Nephron progenitor cell (in vitro differentiated cells): ENCODE data around the gene TPPP2.

Source experiments
- DNase-seq: peaks from one replicate; pipeline ENCODE4 v3.0.0; 2021
- H3K27ac Mint-ChIP-seq: 2 replicates; pipeline ENCODE4 v1.8.0; 2021; ENCODE audit warnings: mild to moderate bottlenecking, moderate library complexity, mixed read lengths
- H3K27me3 Mint-ChIP-seq: 2 replicates; pipeline ENCODE4 v1.8.0; 2021; ENCODE audit warnings: mild to moderate bottlenecking, low read depth, mixed read lengths; ENCODE audit not compliant: poor library complexity
- H3K36me3 Mint-ChIP-seq: 2 replicates; pipeline ENCODE4 v1.8.0; 2021; ENCODE audit warnings: low read depth, mixed read lengths
- H3K4me1 Mint-ChIP-seq: 2 replicates; pipeline ENCODE4 v1.8.0; 2021; ENCODE audit warnings: mixed read lengths
- H3K4me3 Mint-ChIP-seq: 2 replicates; pipeline ENCODE4 v1.8.0; 2021; ENCODE audit warnings: mild to moderate bottlenecking, moderate library complexity, mixed read lengths
- H3K9me3 Mint-ChIP-seq: 2 replicates; pipeline ENCODE4 v1.8.0; 2021; ENCODE audit warnings: mild to moderate bottlenecking, moderate library complexity, mixed read lengths
- CTCF ChIP-seq: fragments of 200-600 bp; sonication (generic); IDR thresholded peaks from 2 replicates; pipeline ENCODE4 v1.5.0; 2021; ENCODE audit warnings: antibody characterized with exemption

The TPPP2 gene

GRCh38 chr14:21018781-21019180, 11.2 kb upstream of the TPPP2 start:
- Mint-ChIP-seq H3K36me3 (peaks cover 36% of the 10 kb centered on the region), H3K4me1 (peaks cover 47% of the 10 kb centered on the region), H3K4me3 (no peak overlapping the region), H3K27me3 (peaks cover 38% of the 10 kb centered on the region), H3K9me3 (no peaks in the 10 kb centered on the region), H3K27ac (no peak overlapping the region)
- DNase-seq = no peak
- no peak for TF ChIP-seq CTCF

GRCh38 chr14:21019366-21019765, 10.7 kb upstream of the TPPP2 start:
- H3K27me3 Mint-ChIP-seq = peaks cover 38% of the 10 kb centered on the region
- no peak for TF ChIP-seq CTCF
- no peak overlapping the region for H3K4me3 Mint-ChIP-seq

GRCh38 chr14:21020977-21021545, 9.0 kb upstream of the TPPP2 start:
- H3K4me1 Mint-ChIP-seq = peaks cover 40% of the 10 kb centered on the region
- H3K27ac Mint-ChIP-seq = no peak overlapping the region

More at GRCh38 chr14:21019366-21019765, 10.7 kb upstream of the TPPP2 start:
- H3K4me1 Mint-ChIP-seq = peaks cover 52% of the 10 kb centered on the region
- DNase-seq = no peak
- no peak overlapping the region for H3K27ac Mint-ChIP-seq
- H3K9me3 Mint-ChIP-seq = no peaks in the 10 kb centered on the region
- H3K36me3 Mint-ChIP-seq = peaks cover 36% of the 10 kb centered on the region

GRCh38 chr14:21022686-21023085, 7.3 kb upstream of the TPPP2 start:
- peaks cover 38% of the 10 kb centered on the region for H3K27me3 Mint-ChIP-seq
- no peaks in the 10 kb centered on the region for H3K9me3 Mint-ChIP-seq
- peak overlapping the region; percentile 56 for H3K4me3 Mint-ChIP-seq
- TF ChIP-seq CTCF = no peak
- no peak overlapping the region for H3K27ac Mint-ChIP-seq
- no peak for DNase-seq
- H3K4me1 Mint-ChIP-seq = peaks cover 56% of the 10 kb centered on the region
- peaks cover 36% of the 10 kb centered on the region for H3K36me3 Mint-ChIP-seq

More at GRCh38 chr14:21020977-21021545, 9.0 kb upstream of the TPPP2 start:
- Mint-ChIP-seq H3K9me3 (no peaks in the 10 kb centered on the region), H3K36me3 (peaks cover 36% of the 10 kb centered on the region), H3K4me3 (no peak overlapping the region), H3K27me3 (peaks cover 38% of the 10 kb centered on the region)
- no peak for DNase-seq
- TF ChIP-seq CTCF = no peak

GRCh38 chr14:21023174-21023573, 6.8 kb upstream of the TPPP2 start:
- DNase-seq = no peak
- H3K27ac Mint-ChIP-seq = no peak overlapping the region
- H3K27me3 Mint-ChIP-seq = peaks cover 38% of the 10 kb centered on the region
- peak overlapping the region; percentile 86 for H3K4me3 Mint-ChIP-seq
- H3K9me3 Mint-ChIP-seq = no peaks in the 10 kb centered on the region
- peaks cover 57% of the 10 kb centered on the region for H3K4me1 Mint-ChIP-seq
- H3K36me3 Mint-ChIP-seq = peaks cover 36% of the 10 kb centered on the region
- no peak for TF ChIP-seq CTCF
